Measurements from ENCODE around the gene SLC5A12.

Gene SLC5A12

DNA sequence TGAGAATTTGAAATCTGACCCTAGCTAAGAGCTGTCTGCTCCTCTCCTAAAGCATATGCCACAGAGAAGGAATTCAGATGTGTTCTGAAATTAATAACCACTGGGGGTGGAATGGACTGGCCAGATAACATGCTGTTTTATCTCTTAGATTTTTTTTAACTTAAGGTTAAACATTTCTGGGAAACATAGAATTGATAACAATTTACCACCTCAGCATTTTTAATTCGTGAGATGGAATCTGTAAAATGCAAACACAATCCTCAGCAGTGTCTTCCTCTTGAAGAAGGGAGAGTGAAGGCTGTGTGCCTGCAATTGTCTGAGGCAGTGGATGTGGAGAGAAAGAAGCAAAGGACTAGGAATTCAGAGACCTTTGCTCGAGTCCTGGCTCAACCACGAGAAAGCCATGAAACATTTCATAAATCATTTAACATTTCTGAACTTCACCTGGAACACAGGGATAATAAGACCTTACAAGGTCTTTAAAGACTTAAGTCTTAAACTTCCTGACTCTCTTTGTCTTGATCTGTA is at the start of gene SLC5A12:
SLC5A12 (minus strand) TSS at position 113 of the 528 bp plus-strand sequence. CDS start 346 bp downstream, outside the sequence.
- DNase-seq (ENCODE audit: low read depth), result no peak

DNA sequence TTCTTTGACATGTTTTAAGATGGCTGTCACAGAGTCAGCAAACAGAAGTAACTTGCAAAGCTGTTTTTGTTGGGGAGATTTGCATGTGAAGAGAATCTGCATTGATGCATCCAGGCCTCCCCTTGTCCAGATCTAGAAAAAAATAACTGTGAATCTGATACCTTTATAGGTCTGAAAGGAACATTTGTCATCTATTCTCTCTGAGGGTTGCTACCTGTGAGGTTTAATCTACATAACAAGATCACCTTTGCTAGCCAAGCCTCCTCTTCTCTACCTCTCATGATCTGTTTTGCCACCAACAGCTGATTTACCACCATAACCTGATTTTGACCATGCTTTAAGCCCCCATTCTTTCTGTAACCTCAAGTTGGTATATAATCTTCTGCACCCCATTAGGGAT is 47.2 kb upstream of the SLC5A12 start:
- DNase-seq (ENCODE audit: low read depth), result no peak

- no peak for DNase-seq (ENCODE audit: low read depth)
Observed at GRCh38 chr11:26767060-26767459, 45.2 kb upstream of the SLC5A12 start.

GRCh38 chr11:26765323-26765722 is 43.5 kb upstream of the SLC5A12 start:
- no peak for DNase-seq (ENCODE audit: low read depth)

- no peak for DNase-seq (ENCODE audit: low read depth)
Observed at GRCh38 chr11:26764825-26765224, 43.0 kb upstream of the SLC5A12 start.

DNA sequence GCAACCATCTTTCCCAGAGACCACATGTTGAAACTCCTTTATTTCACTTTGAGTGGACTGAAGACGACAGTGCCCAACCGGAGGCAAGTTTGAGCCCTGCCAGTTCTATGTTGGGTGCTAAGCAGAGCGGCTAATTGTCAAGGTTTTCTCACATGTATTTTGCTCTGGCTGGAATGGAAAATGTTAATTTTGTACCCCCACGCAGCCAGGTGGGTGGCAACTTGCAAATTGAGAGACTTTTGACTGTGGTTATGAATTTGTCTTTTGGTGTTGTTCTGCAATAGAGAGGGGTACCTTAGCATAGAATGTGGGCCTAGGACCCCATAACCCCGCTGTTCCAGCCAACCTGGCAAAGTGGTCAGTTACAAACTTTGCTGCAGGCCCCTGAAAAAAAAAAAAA is 42.5 kb upstream of the SLC5A12 start:
- DNase-seq (ENCODE audit: low read depth), result no peak

GRCh38 chr11:26762089-26762488 is 40.2 kb upstream of the SLC5A12 start:
- DNase-seq (ENCODE audit: low read depth), result no peak

GRCh38 chr11:26761361-26761809 is 39.5 kb upstream of the SLC5A12 start:
- no peak for DNase-seq (ENCODE audit: low read depth)

- no peak for DNase-seq (ENCODE audit: low read depth)
Observed at GRCh38 chr11:26757995-26758394, 36.1 kb upstream of the SLC5A12 start.

DNA sequence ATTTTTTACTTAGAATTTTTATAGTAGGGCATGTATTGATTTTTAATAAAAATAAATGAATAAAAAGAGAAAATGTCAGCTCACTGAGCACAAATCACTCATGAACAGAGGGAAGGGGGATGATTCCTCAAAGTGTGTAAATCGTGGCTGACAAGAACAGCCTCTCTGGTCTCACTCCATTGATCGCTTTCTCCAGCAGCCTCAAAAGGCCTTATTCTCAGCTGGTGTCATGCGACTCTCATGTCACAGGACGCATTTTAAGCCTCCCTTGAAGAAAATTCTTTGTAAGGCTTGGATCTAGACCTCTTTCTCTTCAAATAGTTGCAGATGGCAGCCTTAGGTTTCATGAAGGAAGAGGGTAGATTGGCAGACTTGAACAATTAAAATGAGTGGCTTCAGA is 33.9 kb upstream of the SLC5A12 start:
- no peak for DNase-seq (ENCODE audit: low read depth)

GRCh38 chr11:26753723-26754504 is 32.1 kb upstream of the SLC5A12 start:
- DNase-seq (ENCODE audit: low read depth), result no peak

DNA sequence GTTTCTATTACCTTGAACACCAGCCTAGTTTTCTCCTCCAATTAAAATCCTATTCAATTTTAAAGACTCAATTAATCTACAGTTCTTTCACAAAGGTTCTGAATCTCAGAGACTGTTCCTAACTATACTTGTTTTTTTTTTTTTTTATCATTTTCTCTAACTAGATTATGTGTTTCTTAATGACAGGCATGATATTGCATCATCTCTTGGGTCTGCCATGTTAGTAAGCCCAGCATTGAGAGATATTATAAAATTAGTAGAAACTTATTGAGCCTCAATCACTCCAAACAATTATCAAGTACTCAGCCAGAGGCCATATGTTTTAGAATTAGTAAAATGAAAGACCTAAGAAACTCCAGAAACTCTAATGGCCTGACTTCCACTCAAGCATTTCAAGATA is 28.1 kb upstream of the SLC5A12 start:
- DNase-seq (ENCODE audit: low read depth), result no peak

DNA sequence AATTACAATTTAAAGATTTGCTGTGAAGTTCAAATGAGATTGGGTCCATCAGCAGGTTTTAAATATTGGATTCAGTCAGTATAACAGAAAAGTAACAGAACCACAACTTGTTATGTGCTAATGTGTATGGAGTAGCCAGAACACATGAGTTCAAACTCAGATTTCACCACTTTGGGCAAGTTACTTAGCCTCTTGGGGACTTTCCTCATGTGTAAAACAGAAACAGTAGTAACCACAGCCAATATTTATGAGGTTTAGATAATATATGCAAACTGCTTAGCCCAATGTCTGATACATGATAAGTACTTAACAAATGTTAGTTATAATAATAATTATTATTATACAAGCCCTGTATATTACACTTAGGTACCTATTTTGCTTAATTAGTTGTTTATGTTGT is 21.8 kb upstream of the SLC5A12 start:
- no peak for DNase-seq (ENCODE audit: low read depth)

GRCh38 chr11:26742966-26743365 is 21.1 kb upstream of the SLC5A12 start:
- no peak for DNase-seq (ENCODE audit: low read depth)

GRCh38 chr11:26741036-26741435 is 19.2 kb upstream of the SLC5A12 start:
- no peak for DNase-seq (ENCODE audit: low read depth)

- no peak for DNase-seq (ENCODE audit: low read depth)
Observed at GRCh38 chr11:26739366-26740073, 17.7 kb upstream of the SLC5A12 start.

GRCh38 chr11:26734691-26735090 is 12.8 kb upstream of the SLC5A12 start:
- no peak for DNase-seq (ENCODE audit: low read depth)

- DNase-seq (ENCODE audit: low read depth), result no peak
Observed at GRCh38 chr11:26731084-26731456, 9.2 kb upstream of the SLC5A12 start.

- no peak for DNase-seq (ENCODE audit: low read depth)
Observed at GRCh38 chr11:26730414-26731083, 8.7 kb upstream of the SLC5A12 start.

DNA sequence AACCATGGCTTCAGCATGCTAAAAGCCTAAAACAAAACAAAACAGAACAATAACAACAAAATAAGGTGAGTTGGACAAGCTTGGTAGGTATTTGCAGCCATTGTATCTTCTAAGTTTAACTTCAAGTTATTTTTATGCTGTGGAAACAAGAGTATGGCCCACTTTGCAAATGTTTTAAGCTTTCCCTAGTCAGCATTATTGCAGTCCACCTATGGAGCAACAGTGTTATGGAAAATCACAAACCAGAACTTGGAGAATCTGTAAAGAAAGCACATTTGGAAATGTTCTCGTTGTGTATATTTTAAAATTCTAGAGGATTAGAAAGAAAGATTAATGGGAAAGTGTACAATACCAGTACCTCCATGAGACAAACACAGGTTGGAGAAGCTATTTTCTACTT is 7.4 kb upstream of the SLC5A12 start:
- no peak for DNase-seq (ENCODE audit: low read depth)

DNA sequence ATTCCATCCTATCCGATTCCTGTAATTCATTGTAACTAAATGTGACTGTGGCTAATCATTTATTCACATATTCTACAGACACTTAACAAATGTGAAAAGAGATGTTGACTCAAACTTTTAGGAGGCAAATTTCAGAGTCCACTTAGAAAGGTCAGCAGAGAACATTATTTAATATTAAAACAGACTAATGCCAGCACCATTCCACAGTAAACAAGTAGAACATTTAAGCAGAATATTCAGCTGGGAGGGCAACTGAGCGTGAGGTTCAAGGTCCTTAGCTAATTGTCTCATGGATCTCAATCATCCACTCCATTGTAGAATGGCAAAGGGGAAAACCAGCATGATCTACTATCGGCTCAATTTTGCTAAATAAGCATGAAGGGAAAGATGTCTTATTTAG is 5.1 kb upstream of the SLC5A12 start:
- no peak for DNase-seq (ENCODE audit: low read depth)

GRCh38 chr11:26719998-26720397 is 1.9 kb downstream of the SLC5A12 start:
- DNase-seq (ENCODE audit: low read depth), result no peak
